Transverse colon (tissue), 4 donors: ENCODE results near the gene ZNF205. TPM values are rescaled to one million over a fixed set of nuclear protein-coding genes. Genes with fewer than 3 reads are reported as not detected.

Source experiments
- DNase-seq: peaks from one replicate; pipeline ENCODE4 v3.0.0-alpha.2; 2019
- H3K27ac ChIP-seq, 4 donors: fragments of 200-600 bp; sonication (generic); 2 replicates each; pipeline ENCODE4 v1.5.1; 2016 to 2018; ENCODE audit warnings: inconsistent platforms in 4 of 4
- H3K27me3 ChIP-seq: fragments of 200-600 bp; sonication (generic); 2 replicates; pipeline ENCODE4 v1.5.1; 2017; ENCODE audit warnings: inconsistent platforms
- H3K36me3 ChIP-seq, 4 donors: fragments of 200-600 bp; sonication (generic); 2 replicates each; pipeline ENCODE4 v1.5.1; 2017 to 2019; ENCODE audit warnings: inconsistent platforms in 4 of 4
- H3K4me1 ChIP-seq, 4 donors: fragments of 200-600 bp; sonication (generic); 2 replicates each; pipeline ENCODE4 v1.5.1; 2017 to 2020; ENCODE audit warnings: inconsistent platforms in 4 of 4
- H3K4me3 ChIP-seq, 4 donors: fragments of 200-600 bp; sonication (generic); 1 replicate in 1 of 4; 2 replicates in 3 of 4; pipeline versions ENCODE4 v1.5.1 to v1.6.1; 2017 to 2019; ENCODE audit warnings: inconsistent platforms in 4 of 4
- H3K9me3 ChIP-seq, 2 donors: fragments of 200-600 bp; sonication (generic); 2 replicates each; pipeline ENCODE4 v1.5.1; 2017 to 2019; ENCODE audit warnings: inconsistent platforms in 2 of 2
- CTCF ChIP-seq, 5 experiments: fragments of 200-600 bp in 3 of 5; fragments of 450-650 bp in 2 of 5; sonication (generic) in 3 of 5; IDR thresholded peaks; 1 replicate in 2 of 5; 2 replicates in 3 of 5; pipeline ENCODE4 v1.5.1; 2016 to 2017; ENCODE audit warnings: antibody characterized with exemption in 5 of 5, inconsistent platforms in 3 of 5, mild to moderate bottlenecking in 2 of 5, moderate library complexity in 1 of 5
- EP300 ChIP-seq: sonication (generic); formaldehyde crosslinking; IDR thresholded peaks from one replicate; pipeline ENCODE4 v1.6.1; 2017; ENCODE audit warnings: antibody characterized with exemption, low read depth
- POLR2A ChIP-seq: fragments of 450-650 bp; IDR thresholded peaks from one replicate; pipeline ENCODE4 v1.6.1; 2016; ENCODE audit warnings: antibody characterized with exemption, mild to moderate bottlenecking, moderate library complexity
- POLR2AphosphoS5 ChIP-seq, 3 donors: sonication (generic); formaldehyde crosslinking; IDR thresholded peaks; one replicate each; pipeline ENCODE4 v1.6.1; 2016; ENCODE audit warnings: antibody characterized with exemption in 3 of 3
- WGBS, 2 donors: methylation state at CpG; one replicate each; pipeline ENCODE4 v1.1.5; 2018; ENCODE audit warnings: low coverage in 1 of 2; 5-methylcytosine and 5-hydroxymethylcytosine counted together
- in situ Hi-C, 4 donors: fragments of 200-750 bp; cut with MboI; loops; one replicate each; pipeline versions ENCODE4 v1.15.0 to v1.15.1; 2017; ENCODE audit warnings: low sequenced_read_pairs in 3 of 4, low pct_ligation_motif_present in 1 of 4, low pct_unique_long_range_greater_than_20kb in 1 of 4
- intact Hi-C: fragments of 100-400 bp; cut with DNase I; formaldehyde crosslinking; loops from one replicate; pipeline ENCODE4 v1.15.1; 2023; ENCODE audit warnings: low total_unique reads
- total RNA-seq, 4 donors: library from RNA; depleted of rRNA; stranded (reverse); fragments of >200 nt; gene quantifications; one replicate each; pipeline ENCODE4 v1.1.0, GENCODE V29; 2016

The ZNF205 gene
- total RNA-seq, 4 donors from 2014 or later, result 5.2 to 16.3 (median 15.5) TPM

- Histone ChIP-seq H3K27ac (no peak overlapping the region), H3K4me3 (no peak overlapping the region), H3K9me3 (no peaks in the 10 kb centered on the region), H3K27me3 (no peaks in the 10 kb centered on the region), H3K36me3 (no peaks in the 10 kb centered on the region), H3K4me1 (peaks cover 0 to 7% (median 0%) of the 10 kb centered on the region in 4 donors)
- no peak for DNase-seq
- intact Hi-C loops (no loop called here), in situ Hi-C loops (no loop called here)
- TF ChIP-seq POLR2A (no peak), CTCF (IDR thresholded peaks at IDR 0.05) (no peak), POLR2AphosphoS5 (IDR thresholded peaks at IDR 0.05) (no peak), EP300 (no peak)
- 88 to 100% methylated on average over 1 of the region's 1 CpG for WGBS, 2 donors
These were observed 27.9 kb upstream of the ZNF205 start for GRCh38 chr16:3084491-3084890.

DNA sequence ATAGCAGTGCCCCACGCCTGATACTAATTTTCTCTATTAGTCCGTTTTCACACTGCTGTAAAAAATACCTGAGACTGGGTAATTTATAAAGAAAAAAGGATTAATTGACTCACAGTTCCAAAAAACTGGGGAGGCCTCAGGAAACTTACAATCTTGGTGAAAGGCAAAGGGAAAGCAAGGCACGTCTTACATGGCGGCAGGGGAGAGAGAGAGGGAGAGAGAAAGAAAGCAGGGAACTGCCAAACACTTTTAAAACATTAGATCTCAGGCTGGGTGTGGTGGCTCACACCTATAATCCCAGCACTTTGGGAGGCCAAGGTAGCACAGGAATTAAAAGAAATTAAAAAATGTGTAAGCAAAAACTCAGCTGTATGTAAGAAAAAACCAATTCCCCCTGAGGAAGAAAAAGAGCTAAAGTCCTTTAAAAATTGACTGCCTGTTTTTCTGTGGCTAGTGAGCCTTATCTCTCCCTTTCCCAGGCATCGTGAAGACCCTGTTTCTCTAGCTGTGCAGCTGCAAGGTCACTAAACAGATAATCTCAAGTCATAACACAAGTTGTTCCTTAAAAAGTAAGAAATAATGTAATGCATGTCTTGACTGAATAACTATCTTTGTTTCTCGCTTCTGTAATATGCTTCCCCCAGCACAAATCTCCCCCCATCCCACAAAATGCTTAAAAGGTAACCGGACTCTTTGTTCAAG is 27.3 kb upstream of the ZNF205 start:
- H3K9me3 ChIP-seq, result no peaks in the 10 kb centered on the region
- WGBS, 2 donors, result 83 to 87% methylated on average over 6 to 7 of the region's 7 CpGs
- in situ Hi-C loops, result no loop called here
- no peak overlapping the region for H3K4me3 ChIP-seq
- no peaks in the 10 kb centered on the region for H3K36me3 ChIP-seq
- TF ChIP-seq CTCF (IDR thresholded peaks at IDR 0.05) (no peak), EP300 (no peak), POLR2A (no peak), POLR2AphosphoS5 (IDR thresholded peaks at IDR 0.05) (no peak)
- intact Hi-C loops, result no loop called here
- no peaks in the 10 kb centered on the region for H3K27me3 ChIP-seq
- no peak overlapping the region for H3K27ac ChIP-seq
- no peak for DNase-seq
- H3K4me1 ChIP-seq, result peaks cover 0 to 7% (median 0%) of the 10 kb centered on the region in 4 donors

- H3K4me1 ChIP-seq, result peaks cover 0 to 7% (median 0%) of the 10 kb centered on the region in 4 donors
- H3K9me3 ChIP-seq, result no peaks in the 10 kb centered on the region
- intact Hi-C loops, result no loop called here
- H3K4me3 ChIP-seq, result peak overlapping the region in 1 of 4 donors; percentile 27
- TF ChIP-seq POLR2AphosphoS5 (IDR thresholded peaks at IDR 0.05), result no peak
- TF ChIP-seq POLR2A, result no peak
- TF ChIP-seq CTCF (IDR thresholded peaks at IDR 0.05), result no peak
- no peak for TF ChIP-seq EP300
- no peaks in the 10 kb centered on the region for H3K27me3 ChIP-seq
- no peak for DNase-seq
- in situ Hi-C loops, result no loop called here
- H3K36me3 ChIP-seq, result no peaks in the 10 kb centered on the region
- peak overlapping the region in 2 of 4 donors; percentile 27 to 34 for H3K27ac ChIP-seq
- 60 to 86% methylated on average over 5 to 17 of the region's 17 CpGs for WGBS, 2 donors
These were observed 26.4 kb upstream of the ZNF205 start for GRCh38 chr16:3085868-3086595.

DNA sequence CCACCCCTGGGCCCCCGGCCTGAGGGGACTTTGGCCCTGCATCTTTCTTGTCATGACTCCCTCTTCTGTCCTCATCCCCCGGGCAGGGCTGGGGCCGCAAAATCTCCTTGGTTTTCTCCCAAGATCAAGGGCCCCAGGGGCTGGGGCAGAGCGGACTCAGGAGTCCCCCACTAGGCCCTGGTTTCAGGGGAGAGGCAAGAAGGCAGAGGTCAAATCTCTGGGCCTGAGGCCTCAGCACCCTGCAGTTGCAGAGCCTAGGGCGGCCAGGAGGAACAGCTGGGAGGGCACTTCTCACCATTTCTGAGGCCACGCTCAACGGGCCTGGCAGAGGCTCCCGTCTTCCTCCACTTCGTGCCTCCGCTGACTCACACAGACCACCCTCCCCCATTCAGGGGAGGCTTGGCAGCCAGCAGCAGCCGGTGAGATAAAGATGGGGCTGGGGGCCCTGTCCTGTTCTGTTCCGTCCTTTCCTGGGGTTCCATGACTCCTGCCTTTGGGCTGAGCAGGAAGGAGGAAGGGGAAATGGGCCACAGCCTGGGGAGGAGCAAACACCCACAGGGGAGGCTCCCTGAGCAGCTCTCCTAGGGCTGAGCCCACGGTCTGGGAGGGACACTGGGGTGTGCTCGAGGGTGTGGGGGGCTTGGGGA is 25.7 kb upstream of the ZNF205 start:
- Histone ChIP-seq H3K27ac (peak overlapping the region; percentile 16 to 34 (median 22)), H3K27me3 (peaks cover 1% of the 10 kb centered on the region), H3K4me1 (peaks cover 0 to 7% (median 0%) of the 10 kb centered on the region in 4 donors), H3K4me3 (peak overlapping the region in 2 of 4 donors; percentile 11 to 27), H3K36me3 (no peaks in the 10 kb centered on the region), H3K9me3 (no peaks in the 10 kb centered on the region)
- in situ Hi-C loops (no loop called here), intact Hi-C loops (no loop called here)
- TF ChIP-seq EP300 (no peak), POLR2AphosphoS5 (IDR thresholded peaks at IDR 0.05) (no peak), CTCF (IDR thresholded peaks at IDR 0.05) (no peak), POLR2A (no peak)
- no peak for DNase-seq
- WGBS, 2 donors, result 76% methylated on average over 13 of the region's 14 CpGs; no CpG with 5 or more reads in 1 of the 2 donors
